ENCODE measurements around the gene DNAJA3.

DNA sequence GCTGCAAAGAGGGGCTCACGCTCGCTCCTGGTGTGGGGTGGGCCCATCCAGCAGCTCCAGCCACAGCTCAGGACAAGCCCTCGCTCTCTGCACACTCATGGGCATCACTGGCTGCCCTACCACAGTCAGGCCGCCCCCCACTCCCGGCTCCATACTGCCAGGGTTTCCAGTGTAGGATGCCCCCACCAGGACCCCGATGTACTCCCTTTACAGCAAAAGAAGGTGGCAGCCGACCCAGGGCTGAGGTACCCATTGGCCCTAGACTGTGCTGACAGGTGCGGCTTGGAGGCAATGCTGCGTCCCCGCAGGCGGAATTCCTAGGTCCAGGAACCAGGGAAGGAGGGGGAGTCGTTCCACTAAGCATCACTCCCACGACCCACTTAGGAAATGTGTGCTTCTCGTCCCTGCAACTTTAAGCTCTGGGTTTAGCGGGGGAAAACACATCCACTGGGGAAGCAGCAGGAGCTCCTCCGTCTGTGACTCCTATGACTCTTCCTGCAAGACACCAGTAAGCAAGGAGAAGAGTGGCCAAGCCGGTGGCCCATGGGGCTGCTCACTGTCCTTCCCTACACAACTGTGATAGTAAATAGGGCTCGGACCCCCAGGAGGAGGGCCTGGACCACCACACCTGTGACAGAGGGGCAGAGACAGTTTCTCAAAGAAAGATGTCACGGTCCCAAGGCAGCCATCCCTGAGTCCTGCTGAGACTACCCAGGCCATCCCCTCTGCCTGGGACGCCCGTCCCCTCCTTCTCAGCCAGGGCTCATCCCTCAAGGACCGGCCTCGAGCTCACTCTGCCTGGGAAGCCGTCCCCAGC, 22.3 kb upstream of the DNAJA3 start:
- TF ChIP-seq, protein P1, sequence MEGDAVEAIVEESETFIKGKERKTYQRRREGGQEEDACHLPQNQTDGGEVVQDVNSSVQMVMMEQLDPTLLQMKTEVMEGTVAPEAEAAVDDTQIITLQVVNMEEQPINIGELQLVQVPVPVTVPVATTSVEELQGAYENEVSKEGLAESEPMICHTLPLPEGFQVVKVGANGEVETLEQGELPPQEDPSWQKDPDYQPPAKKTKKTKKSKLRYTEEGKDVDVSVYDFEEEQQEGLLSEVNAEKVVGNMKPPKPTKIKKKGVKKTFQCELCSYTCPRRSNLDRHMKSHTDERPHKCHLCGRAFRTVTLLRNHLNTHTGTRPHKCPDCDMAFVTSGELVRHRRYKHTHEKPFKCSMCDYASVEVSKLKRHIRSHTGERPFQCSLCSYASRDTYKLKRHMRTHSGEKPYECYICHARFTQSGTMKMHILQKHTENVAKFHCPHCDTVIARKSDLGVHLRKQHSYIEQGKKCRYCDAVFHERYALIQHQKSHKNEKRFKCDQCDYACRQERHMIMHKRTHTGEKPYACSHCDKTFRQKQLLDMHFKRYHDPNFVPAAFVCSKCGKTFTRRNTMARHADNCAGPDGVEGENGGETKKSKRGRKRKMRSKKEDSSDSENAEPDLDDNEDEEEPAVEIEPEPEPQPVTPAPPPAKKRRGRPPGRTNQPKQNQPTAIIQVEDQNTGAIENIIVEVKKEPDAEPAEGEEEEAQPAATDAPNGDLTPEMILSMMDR (IDR thresholded peaks at IDR 0.05), result no peak
- no peak for TF ChIP-seq POLR2A (IDR thresholded peaks at IDR 0.05)

Measured in adrenal gland (tissue), 5 donors.